Measurements from ENCODE around the gene KANK4. TPM values are rescaled to one million over a fixed set of nuclear protein-coding genes. Genes with fewer than 3 reads are reported as not detected.

Gene KANK4
- total and polyA plus RNA-seq, 2 of the 4 experiments (the other 2 are of a cell fraction) = not detected

- Histone ChIP-seq H2BK15ac (ENCODE audit: low read depth, low read length) (no peak overlapping the region), H2BK20ac (ENCODE audit: low read depth, low read length) (no peak overlapping the region), H3K36me3 (ENCODE audit: control insufficient read depth, insufficient read depth, low read length) (no peaks in the 10 kb centered on the region), H4K8ac (ENCODE audit: low read depth in 2 of 2, low read length in 2 of 2) (no peak overlapping the region), H3K4me3 (ENCODE audit: insufficient read depth, low read depth, low read length) (no peak overlapping the region), H3K27me3 (ENCODE audit: control insufficient read depth, insufficient read depth, low read length) (no peaks in the 10 kb centered on the region), H3K9me1 (ENCODE audit: insufficient read depth, low read length) (no peaks in the 10 kb centered on the region), H3K4me2 (ENCODE audit: low read depth, low read length) (no peak overlapping the region), H2BK120ac (ENCODE audit: low read depth, low read length) (no peak overlapping the region), H3K9me3 (ENCODE audit: control insufficient read depth, insufficient read depth, low read length) (peaks cover 5% of the 10 kb centered on the region), H4K5ac (ENCODE audit: low read depth, low read length) (no peak overlapping the region), H3K18ac (ENCODE audit: low read depth, low read length) (no peak overlapping the region), H3K9ac (ENCODE audit: low read depth, low read length) (no peak overlapping the region), H3K14ac (replicated peaks; ENCODE audit: low read depth, low read length) (no peak overlapping the region), H4K91ac (ENCODE audit: insufficient read depth, low read depth, low read length) (no peak overlapping the region), H2AK5ac (ENCODE audit: low read depth, low read length) (no peak overlapping the region), H2BK5ac (ENCODE audit: low read depth, low read length, poor library complexity, severe bottlenecking) (no peak overlapping the region), H3K56ac (ENCODE audit: extremely low read depth, insufficient read depth, low read length) (no peak overlapping the region), H4K20me1 (ENCODE audit: insufficient read depth, low read length) (no peaks in the 10 kb centered on the region), H3K79me1 (ENCODE audit: low read depth in 1 of 2, low read length in 2 of 2) (no peaks in the 10 kb centered on the region), H3K4me1 (ENCODE audit: control insufficient read depth, insufficient read depth, low read length) (no peaks in the 10 kb centered on the region), H2AFZ (replicated peaks; ENCODE audit: low read length, poor library complexity) (no peak overlapping the region), H3K4ac (ENCODE audit: low read depth, low read length) (no peak overlapping the region), H3K23ac (ENCODE audit: low read depth, low read length) (no peak overlapping the region), H3K27ac (ENCODE audit: insufficient read depth, low read length) (no peak overlapping the region), H2AK9ac (replicated peaks; ENCODE audit: low read depth, low read length, poor library complexity) (no peak overlapping the region)
- in situ Hi-C loops (cut with MboI; ENCODE audit: low sequenced_read_pairs) = no loop called here
- intact Hi-C loops (cut with micrococcal nuclease) = no loop called here
- no CpG with 5 or more reads among the region's 7 CpGs for WGBS, 2 experiments (ENCODE audit: extremely low coverage in 2 of 2, insufficient read length in 1 of 2)
- ATAC-seq (ENCODE audit: low read depth) (no peak), DNase-seq (no peak)
- dilution Hi-C loops (cut with HindIII; ENCODE audit: low sequenced_read_pairs, unreplicated experiment) = no loop called here
- no TSS peak for BruUV-seq (replicated peaks)
- TF ChIP-seq, protein P1, sequence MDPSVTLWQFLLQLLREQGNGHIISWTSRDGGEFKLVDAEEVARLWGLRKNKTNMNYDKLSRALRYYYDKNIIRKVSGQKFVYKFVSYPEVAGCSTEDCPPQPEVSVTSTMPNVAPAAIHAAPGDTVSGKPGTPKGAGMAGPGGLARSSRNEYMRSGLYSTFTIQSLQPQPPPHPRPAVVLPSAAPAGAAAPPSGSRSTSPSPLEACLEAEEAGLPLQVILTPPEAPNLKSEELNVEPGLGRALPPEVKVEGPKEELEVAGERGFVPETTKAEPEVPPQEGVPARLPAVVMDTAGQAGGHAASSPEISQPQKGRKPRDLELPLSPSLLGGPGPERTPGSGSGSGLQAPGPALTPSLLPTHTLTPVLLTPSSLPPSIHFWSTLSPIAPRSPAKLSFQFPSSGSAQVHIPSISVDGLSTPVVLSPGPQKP (IDR thresholded peaks at IDR 0.05; ENCODE audit: borderline replicate concordance, low read depth, low read length) = no peak
- TF ChIP-seq BHLHE40 (IDR thresholded peaks at IDR 0.05; ENCODE audit: low read depth, low read length) (no peak), SMC3 (IDR thresholded peaks at IDR 0.05; ENCODE audit: low read depth, low read length) (no peak), MXI1 (IDR thresholded peaks at IDR 0.05; ENCODE audit: borderline replicate concordance, low read depth, low read length) (no peak), FOS (IDR thresholded peaks at IDR 0.05; ENCODE audit: low read depth, low read length) (no peak), NFE2L2 (IDR thresholded peaks at IDR 0.05; ENCODE audit: low read depth, low read length) (no peak), RCOR1 (IDR thresholded peaks at IDR 0.05; ENCODE audit: insufficient replicate concordance, low read length) (no peak), CTCF (conservative IDR thresholded peaks at IDR 0.05; ENCODE audit: low read depth, low read length) (no peak), RFX5 (IDR thresholded peaks at IDR 0.05; ENCODE audit: low read depth, low read length) (no peak), CEBPB (IDR thresholded peaks at IDR 0.05; ENCODE audit: low read depth, low read length) (no peak), MAZ (IDR thresholded peaks at IDR 0.05; ENCODE audit: borderline replicate concordance, low read depth, low read length) (no peak), POLR2A (IDR thresholded peaks at IDR 0.05; ENCODE audit: low read depth, low read length) (no peak), CHD1 (IDR thresholded peaks at IDR 0.05; ENCODE audit: low read depth, low read length) (no peak), RAD21 (IDR thresholded peaks at IDR 0.05; ENCODE audit: low read length) (no peak), MAFK (IDR thresholded peaks at IDR 0.05; ENCODE audit: low read depth, low read length) (no peak)
- TF ChIP-seq, protein P2, sequence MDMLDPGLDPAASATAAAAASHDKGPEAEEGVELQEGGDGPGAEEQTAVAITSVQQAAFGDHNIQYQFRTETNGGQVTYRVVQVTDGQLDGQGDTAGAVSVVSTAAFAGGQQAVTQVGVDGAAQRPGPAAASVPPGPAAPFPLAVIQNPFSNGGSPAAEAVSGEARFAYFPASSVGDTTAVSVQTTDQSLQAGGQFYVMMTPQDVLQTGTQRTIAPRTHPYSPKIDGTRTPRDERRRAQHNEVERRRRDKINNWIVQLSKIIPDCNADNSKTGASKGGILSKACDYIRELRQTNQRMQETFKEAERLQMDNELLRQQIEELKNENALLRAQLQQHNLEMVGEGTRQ (IDR thresholded peaks at IDR 0.05; ENCODE audit: low read depth, low read length) = no peak
- CTCF ChIA-PET = interaction anchor here (0.6 kb wide), 1 partner anchor 116 kb away, joined by 3 read pairs; no protein-coding TSS in a partner anchor
- POLR2A ChIA-PET (ENCODE audit: unreplicated experiment) = no interaction called here
Measured at GRCh38 chr1:62233926-62234450, 85.2 kb downstream of the KANK4 start.

Data from IMR-90 (cell line).